Measurements from ENCODE around the gene SEMA6A. TPM values are rescaled to one million over a fixed set of nuclear protein-coding genes. Genes with fewer than 3 reads are reported as not detected.
A peak's percentile ranks its signal among the peaks of the same experiment; 100 is the strongest.

SEMA6A gene
- total RNA-seq, 2 donors from 2014 or later: 79.6 to 328 TPM

DNA sequence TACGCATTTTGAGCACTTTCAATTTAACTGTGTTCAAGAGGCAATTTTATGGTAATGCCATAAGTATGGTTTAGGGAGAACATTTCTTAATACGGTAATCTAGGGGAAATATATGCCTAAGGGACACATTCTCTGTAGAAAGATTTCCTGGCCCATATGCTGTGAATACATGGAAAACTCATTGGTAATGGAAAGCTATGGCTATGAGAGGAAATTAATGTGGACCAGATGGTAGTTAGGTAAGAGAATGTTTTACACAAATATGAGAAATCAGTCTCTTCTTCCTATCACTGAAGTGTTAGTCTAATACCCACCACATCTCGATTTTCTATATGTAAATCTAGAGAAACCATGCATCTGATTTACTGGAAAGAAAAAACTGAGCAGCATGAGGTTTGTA is 105.0 kb downstream of the SEMA6A start:
- no peak overlapping the region for H3K9ac ChIP-seq (ENCODE audit: extremely low read depth, low read length, poor library complexity, severe bottlenecking)
- H3K4me1 ChIP-seq (ENCODE audit: control insufficient read depth, insufficient read depth, low read length): no peaks in the 10 kb centered on the region
- Mint-ChIP-seq H3K4me1 (peaks cover 10% of the 10 kb centered on the region), H3K27ac (no peak overlapping the region), H3K4me3 (no peak overlapping the region), H3K27me3 (ENCODE audit: insufficient read depth) (no peaks in the 10 kb centered on the region), H3K36me3 (ENCODE audit: low read depth) (peaks cover 89% of the 10 kb centered on the region), H3K9me3 (no peaks in the 10 kb centered on the region)
- 65 to 100% methylated on average over 1 to 3 of the region's 3 CpGs for WGBS, 2 experiments (ENCODE audit: insufficient coverage in 1 of 2, insufficient read length in 1 of 2)
- peaks cover 21% of the 10 kb centered on the region for H3K36me3 ChIP-seq (ENCODE audit: control insufficient read depth, insufficient read depth, low read length)
- DNase-seq: no peak
- peaks cover 12% of the 10 kb centered on the region for H3K9me3 ChIP-seq (ENCODE audit: control insufficient read depth, low read length)
- H3K27ac ChIP-seq (ENCODE audit: low read depth, low read length): no peak overlapping the region
- TF ChIP-seq, protein P1, sequence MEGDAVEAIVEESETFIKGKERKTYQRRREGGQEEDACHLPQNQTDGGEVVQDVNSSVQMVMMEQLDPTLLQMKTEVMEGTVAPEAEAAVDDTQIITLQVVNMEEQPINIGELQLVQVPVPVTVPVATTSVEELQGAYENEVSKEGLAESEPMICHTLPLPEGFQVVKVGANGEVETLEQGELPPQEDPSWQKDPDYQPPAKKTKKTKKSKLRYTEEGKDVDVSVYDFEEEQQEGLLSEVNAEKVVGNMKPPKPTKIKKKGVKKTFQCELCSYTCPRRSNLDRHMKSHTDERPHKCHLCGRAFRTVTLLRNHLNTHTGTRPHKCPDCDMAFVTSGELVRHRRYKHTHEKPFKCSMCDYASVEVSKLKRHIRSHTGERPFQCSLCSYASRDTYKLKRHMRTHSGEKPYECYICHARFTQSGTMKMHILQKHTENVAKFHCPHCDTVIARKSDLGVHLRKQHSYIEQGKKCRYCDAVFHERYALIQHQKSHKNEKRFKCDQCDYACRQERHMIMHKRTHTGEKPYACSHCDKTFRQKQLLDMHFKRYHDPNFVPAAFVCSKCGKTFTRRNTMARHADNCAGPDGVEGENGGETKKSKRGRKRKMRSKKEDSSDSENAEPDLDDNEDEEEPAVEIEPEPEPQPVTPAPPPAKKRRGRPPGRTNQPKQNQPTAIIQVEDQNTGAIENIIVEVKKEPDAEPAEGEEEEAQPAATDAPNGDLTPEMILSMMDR (conservative IDR thresholded peaks at IDR 0.05): no peak
- no peak overlapping the region for H3K4me3 ChIP-seq (ENCODE audit: low read length)
- no peaks in the 10 kb centered on the region for H3K27me3 ChIP-seq (ENCODE audit: control insufficient read depth, insufficient read depth, low read length, poor library complexity, severe bottlenecking)

DNA sequence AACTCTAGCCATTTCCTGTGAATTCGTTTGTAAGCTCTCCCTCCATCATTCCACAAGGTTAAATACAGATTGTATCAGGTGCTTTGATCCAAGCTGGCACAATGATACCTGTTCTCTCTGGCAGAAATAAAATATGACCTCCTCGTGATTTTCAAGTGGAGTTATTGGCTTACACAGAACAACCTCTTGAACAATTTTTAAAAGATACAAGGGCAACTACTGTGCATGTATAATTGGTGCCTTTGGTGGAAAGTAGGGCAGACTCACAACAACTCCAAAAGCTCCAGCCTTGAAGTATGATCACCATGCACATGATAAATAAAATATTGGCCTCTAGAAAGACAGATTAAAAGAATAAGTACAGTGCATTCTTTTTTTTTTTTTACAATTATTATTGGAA is 106.0 kb downstream of the SEMA6A start:
- no peaks in the 10 kb centered on the region for H3K4me1 ChIP-seq (ENCODE audit: control insufficient read depth, insufficient read depth, low read length)
- WGBS, 2 experiments (ENCODE audit: insufficient coverage in 1 of 2, insufficient read length in 1 of 2): 91 to 100% methylated on average over 1 to 2 of the region's 2 CpGs
- peaks cover 12% of the 10 kb centered on the region for H3K9me3 ChIP-seq (ENCODE audit: control insufficient read depth, low read length)
- Mint-ChIP-seq H3K36me3 (ENCODE audit: low read depth) (peaks cover 89% of the 10 kb centered on the region), H3K4me1 (peaks cover 20% of the 10 kb centered on the region), H3K27ac (no peak overlapping the region), H3K4me3 (no peak overlapping the region), H3K9me3 (no peaks in the 10 kb centered on the region), H3K27me3 (ENCODE audit: insufficient read depth) (no peaks in the 10 kb centered on the region)
- H3K9ac ChIP-seq (ENCODE audit: extremely low read depth, low read length, poor library complexity, severe bottlenecking): no peak overlapping the region
- TF ChIP-seq, protein P1 (conservative IDR thresholded peaks at IDR 0.05): no peak
- peaks cover 21% of the 10 kb centered on the region for H3K36me3 ChIP-seq (ENCODE audit: control insufficient read depth, insufficient read depth, low read length)
- H3K27ac ChIP-seq (ENCODE audit: low read depth, low read length): no peak overlapping the region
- no peak for DNase-seq
- no peaks in the 10 kb centered on the region for H3K27me3 ChIP-seq (ENCODE audit: control insufficient read depth, insufficient read depth, low read length, poor library complexity, severe bottlenecking)
- no peak overlapping the region for H3K4me3 ChIP-seq (ENCODE audit: low read length)

DNA sequence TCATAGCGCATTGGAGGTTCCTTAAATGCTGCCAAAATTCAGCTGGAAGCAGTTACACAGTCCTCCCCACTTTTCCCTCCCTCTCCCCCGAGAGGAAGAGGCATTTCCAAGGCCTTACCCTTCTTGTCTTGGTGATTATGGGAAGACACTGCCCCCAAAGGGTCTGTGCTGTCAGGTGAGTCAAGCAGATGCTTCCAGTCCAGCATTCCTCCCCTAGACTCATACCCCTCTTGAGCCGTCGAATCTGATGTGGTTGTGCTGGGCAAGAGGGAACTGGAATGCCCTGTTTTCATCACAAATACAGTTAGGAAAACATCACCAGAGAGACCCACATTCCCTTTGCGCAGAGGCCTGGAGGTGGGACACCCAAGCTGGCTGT is 107.2 kb downstream of the SEMA6A start:
- Histone ChIP-seq H3K4me3 (ENCODE audit: low read length) (no peak overlapping the region), H3K27me3 (ENCODE audit: control insufficient read depth, insufficient read depth, low read length, poor library complexity, severe bottlenecking) (no peaks in the 10 kb centered on the region), H3K27ac (ENCODE audit: low read depth, low read length) (no peak overlapping the region), H3K4me1 (ENCODE audit: control insufficient read depth, insufficient read depth, low read length) (peaks cover under 1% of the 10 kb centered on the region), H3K36me3 (ENCODE audit: control insufficient read depth, insufficient read depth, low read length) (peaks cover 19% of the 10 kb centered on the region), H3K9ac (ENCODE audit: extremely low read depth, low read length, poor library complexity, severe bottlenecking) (no peak overlapping the region), H3K9me3 (ENCODE audit: control insufficient read depth, low read length) (peaks cover 12% of the 10 kb centered on the region)
- peak overlapping the region; percentile 88 for H3K27ac Mint-ChIP-seq
- 95 to 97% methylated on average over 4 to 5 of the region's 5 CpGs for WGBS, 2 experiments (ENCODE audit: insufficient coverage in 1 of 2, insufficient read length in 1 of 2)
- peaks cover 79% of the 10 kb centered on the region for H3K36me3 Mint-ChIP-seq (ENCODE audit: low read depth)
- H3K4me1 Mint-ChIP-seq: peaks cover 30% of the 10 kb centered on the region
- H3K27me3 Mint-ChIP-seq (ENCODE audit: insufficient read depth): no peaks in the 10 kb centered on the region
- H3K9me3 Mint-ChIP-seq: no peaks in the 10 kb centered on the region
- H3K4me3 Mint-ChIP-seq: no peak overlapping the region
- TF ChIP-seq, protein P1 (conservative IDR thresholded peaks at IDR 0.05): peak; percentile 29
- DNase-seq: no peak
